Colon (tissue), 2 donors: ENCODE data around the gene TM2D3.

ENCODE experiments used
- FAIRE-seq: peaks from 2 replicates; lab custom pipeline; 2012; peaks lifted over from hg19 to GRCh38; lab: Jason Lieb, UNC
- donor health status: control.
- donor health status: control.

Gene TM2D3

DNA sequence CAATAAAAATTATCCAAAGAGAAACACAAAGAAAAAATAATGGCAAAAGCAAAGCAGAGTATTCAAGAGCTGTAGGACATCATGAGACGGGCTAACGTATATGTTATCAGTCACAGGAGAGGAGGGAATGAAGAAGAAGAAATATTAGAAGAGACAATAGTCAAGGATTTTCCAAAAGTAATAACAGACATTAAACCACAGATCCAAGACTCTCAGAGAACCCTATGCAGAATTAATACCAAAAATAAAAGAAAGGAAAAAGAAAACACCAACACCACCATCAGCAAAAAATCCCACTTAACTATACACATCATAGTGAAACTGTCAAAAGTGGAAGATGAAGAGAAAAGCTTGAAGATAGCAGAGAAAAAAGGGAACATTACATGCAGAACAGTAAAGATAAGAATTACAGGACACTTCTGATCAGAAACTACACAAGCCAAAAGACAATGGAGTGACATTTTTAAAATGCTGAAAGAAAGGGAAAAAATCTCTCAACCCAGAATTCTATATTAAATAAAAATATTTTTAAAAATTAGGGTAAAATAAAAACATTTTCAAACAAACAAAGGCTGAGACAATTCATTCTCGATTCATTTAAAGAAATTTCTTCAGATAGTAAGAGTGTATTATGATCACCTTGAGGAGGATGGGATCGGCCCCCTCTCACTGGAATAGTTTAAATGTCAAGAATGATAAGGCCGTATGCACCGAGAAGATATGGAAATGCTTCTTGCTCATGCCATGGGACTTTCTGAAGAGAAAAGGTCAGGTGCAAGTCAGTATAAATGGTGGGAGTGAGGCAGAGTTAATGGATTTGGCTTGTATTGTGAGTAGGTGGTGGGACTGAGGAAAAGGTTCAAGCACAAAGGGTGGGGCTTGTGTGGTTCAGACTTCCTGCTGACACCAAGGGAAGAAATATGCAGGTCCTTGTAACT, 28.5 kb downstream of the TM2D3 start:
- FAIRE-seq: no peak

DNA sequence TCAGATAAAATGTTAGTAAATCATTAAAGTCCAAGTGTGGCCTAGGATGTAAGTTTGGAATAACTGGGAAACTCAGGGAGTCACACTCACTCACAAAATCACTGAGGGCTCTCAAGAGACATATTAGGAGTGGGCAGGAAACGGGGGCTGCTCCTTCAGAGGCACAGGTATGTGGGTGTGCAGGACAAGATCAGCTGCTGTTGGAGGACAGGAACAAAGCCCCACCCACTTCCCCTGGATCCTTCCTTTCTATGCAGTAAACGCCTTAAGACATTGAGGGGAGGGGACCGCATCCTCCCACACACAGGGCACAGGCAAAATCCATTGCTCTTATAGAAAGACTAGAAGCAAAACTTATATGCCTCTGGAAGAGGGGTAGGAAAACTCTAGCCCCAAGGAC, 30.2 kb downstream of the TM2D3 start:
- no peak for FAIRE-seq

DNA sequence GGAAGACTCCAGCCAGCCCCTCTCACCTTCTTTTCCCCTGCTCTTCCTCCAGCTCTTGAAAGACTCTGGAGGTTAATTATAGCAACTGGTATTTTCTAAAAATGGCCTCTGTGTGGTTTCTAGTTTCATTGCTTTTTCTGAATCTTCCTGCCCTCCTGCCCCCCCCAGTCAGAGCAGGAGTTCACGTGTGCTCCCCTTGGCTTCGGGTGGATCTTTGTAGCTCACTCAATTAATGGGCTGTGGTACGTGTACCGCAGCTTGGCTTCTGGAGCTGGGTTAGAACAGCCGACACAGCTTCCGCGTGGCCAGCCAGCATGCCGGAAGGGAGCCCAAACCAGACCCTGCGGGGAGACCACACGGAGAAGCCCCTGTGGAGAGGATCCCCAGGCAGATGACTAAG, 31.5 kb downstream of the TM2D3 start:
- no peak for FAIRE-seq

DNA sequence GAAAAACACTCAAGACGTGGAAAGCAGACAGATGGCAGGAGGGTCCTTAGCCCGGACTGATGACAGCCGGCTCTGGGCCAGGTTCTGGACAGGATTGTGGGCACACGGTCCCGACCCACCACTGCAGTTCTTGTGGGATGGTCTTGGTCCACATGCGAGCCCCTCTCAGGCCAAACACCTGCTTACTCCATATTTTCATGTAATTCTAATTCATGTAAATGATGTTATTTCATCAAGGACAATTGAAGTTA, 32.6 kb downstream of the TM2D3 start:
- FAIRE-seq: no peak

DNA sequence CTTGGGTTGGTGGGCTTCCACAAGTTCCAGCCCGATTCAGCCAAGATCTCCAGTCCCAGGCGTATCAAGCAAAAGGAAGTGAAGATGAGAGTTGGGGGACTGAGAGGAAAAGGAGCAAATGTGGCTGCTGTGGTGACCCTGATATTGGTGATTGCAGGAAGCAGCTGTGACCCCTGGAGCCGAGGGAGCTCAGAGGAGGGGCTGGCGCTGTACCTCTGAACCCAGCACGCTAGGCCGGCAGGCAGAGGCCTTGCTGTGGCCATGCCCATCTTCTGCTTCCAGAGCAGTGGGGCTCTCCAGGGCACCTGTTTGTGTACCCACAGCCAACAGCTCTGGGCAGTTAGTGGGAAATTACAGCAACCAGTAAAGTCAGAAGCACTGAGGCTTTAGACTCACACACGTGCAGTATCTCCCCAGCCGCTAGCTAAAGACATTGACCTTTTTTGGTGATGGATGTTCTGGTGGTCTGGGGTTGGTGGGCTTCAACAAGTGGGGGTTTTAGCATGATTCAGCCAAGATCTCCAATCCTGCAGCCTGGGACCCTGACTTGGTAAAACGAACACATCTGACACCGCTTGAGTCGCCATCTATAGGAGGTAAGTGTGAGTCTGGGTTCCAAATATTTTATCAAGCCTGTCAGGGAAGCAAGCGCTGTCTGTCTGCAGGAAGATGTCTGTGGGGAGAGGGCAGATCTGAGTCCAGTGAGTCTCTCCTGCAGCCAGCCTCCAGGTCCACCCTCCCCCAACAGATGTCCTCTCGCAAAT, 33.1 kb downstream of the TM2D3 start:
- no peak for FAIRE-seq

DNA sequence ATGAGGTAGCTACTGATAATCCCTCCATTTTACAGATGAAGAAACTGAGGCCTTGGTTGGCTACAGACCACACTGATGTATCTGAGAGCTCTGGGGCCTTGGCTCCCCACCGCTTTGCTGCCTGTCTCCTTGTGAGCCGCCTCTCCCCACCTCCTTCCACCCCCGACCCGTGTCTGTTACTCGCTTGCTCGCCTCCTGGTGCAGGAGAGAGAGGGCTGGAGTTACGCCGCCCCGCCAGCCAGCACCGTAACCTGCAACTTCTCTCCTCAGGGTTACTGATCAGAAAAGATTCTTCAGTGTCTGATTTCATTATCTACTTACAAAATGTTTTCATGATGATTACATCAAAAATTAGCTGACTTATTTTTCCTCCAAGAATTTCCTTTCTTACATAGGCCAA, 34.1 kb downstream of the TM2D3 start:
- FAIRE-seq: no peak

DNA sequence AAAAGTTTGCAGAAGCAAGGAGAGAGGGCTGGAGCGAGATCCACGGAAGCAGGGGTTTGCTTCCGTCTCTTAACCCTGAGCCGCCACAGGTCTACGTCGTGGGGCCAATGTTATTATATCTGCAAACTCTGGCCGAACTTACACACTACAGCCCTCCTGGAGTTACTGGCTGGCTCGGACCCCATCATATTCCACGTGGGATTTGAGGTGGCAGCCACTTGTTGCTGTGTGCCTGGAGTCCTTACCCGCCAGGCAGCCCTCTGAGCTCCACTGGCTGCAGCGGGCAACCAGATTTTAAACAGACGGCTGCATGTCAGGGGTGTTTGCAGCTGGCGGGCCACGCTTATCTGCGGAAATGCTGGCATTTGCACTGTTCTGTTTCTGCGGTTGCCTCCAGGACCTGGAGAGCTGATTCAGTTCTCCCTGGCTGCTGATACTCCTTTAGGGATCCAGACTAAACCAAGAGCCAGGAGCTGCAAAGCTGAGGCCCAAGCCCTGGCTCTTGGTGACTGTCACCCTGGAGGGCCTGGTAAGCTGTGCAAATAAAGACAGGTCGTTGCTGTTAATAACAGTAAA, 34.7 kb downstream of the TM2D3 start:
- no peak for FAIRE-seq

DNA sequence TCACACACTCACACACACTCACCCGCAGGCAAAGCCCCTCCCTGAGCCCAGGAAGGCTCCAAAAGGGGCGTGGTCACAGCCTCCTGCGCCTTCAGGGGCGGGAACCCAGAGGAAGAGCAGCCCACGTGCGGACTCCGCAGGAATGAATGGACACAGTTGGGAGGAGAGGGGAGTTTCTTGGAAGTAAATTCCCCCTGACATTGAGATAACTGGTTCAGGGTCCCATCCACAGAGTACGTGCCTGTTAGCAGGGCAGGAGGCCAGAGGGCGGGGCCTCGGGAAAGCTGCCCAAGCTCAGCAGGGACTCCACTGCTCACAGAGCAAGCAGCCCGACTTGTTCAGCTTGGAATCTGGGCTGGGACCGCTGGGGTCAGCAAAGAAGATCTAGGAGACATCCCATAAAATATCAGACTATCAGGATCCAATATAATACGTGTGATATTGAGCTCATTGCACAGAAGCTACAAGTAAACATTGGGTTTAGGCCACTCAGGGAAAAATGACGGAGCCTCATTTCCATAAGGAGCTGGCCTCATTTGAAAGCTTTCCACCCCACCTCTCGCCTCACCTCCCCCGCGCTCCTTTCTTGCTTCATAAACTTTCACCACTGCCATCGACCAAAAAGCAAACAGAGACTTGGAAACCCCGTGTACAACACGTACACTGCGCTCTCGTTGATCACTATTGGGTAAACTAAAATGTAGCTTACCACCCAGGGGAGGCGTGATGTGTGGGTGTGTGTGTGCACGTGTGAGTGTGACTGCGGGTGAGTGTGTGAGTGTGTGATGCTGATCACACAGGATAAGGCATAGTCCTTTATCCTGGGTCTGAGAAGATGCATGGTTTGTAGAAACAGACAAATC, 36.0 kb downstream of the TM2D3 start:
- FAIRE-seq: no peak

DNA sequence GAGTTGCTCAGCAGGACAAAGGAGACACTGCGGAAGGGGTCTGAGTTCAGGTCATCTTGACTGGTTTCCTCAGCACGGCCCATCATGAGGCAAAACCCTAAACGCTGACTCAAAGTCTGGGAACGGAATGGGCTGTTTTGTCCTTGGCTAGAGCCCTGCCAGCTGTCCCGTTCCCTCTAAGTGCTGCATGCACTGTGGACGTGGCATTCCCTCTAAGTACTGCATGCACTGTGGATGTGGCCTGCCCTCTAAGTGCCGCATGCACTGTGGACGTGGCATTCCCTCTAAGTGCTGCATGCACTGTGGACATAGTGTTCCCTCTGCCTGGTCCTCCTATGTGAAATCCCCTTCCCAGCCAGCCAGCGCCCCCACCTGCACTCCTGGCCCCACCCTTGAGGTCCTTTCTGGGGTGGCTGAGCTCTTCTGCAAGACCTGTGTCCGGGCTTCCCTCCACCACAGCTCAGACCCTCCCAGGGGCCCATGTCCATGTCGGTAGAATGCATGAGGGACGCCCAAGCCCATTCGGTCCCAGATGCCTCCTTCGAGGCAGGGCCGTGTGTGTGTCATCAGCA, 36.7 kb downstream of the TM2D3 start:
- FAIRE-seq: no peak

DNA sequence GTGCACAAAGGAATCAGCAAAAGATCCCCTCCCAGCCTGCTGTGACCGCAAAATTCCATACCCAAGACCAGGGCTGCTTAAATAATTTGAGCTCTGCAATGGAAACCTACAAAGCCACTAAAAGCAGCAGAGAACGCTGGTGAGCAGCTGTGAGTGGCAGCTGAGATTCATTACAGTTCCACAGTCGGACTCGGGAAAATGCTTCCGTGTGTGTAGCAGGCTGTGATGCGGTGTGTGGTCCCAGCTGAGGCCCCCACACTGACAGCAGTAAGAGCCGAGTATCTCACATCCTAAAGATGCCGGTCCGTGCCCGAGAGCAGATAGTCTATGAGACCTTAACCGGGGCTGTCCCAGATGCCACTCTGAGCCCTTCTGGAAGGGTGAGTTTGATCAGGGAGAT, 37.4 kb downstream of the TM2D3 start:
- no peak for FAIRE-seq

DNA sequence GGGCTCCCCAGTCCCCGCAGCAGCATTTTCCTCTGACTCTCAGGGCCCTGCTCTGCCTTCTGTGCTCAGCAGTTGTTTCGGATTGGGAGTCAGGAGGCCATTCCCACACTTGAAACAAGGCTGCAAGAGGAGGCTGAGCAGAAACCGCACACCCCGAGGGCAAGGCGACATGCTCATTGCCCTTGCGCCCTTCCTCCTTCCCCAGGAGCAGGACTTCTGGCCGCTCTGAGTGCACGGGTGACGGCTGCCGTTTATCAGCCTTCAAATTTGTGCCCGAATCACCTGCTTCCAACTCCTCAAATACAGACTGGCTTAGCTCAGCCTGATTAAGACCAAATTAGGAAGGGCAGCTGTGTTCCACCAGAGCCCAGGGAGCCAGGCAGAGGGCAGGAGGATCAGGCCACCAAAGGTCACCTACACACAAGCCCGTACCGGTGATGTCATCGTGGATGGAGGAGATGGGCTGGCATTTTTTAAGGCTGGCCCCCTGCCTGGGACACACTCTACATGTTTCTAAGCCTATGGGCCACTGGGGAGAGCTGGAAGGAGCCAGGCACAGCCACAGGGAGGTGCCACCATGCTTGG, 38.1 kb downstream of the TM2D3 start:
- no peak for FAIRE-seq

DNA sequence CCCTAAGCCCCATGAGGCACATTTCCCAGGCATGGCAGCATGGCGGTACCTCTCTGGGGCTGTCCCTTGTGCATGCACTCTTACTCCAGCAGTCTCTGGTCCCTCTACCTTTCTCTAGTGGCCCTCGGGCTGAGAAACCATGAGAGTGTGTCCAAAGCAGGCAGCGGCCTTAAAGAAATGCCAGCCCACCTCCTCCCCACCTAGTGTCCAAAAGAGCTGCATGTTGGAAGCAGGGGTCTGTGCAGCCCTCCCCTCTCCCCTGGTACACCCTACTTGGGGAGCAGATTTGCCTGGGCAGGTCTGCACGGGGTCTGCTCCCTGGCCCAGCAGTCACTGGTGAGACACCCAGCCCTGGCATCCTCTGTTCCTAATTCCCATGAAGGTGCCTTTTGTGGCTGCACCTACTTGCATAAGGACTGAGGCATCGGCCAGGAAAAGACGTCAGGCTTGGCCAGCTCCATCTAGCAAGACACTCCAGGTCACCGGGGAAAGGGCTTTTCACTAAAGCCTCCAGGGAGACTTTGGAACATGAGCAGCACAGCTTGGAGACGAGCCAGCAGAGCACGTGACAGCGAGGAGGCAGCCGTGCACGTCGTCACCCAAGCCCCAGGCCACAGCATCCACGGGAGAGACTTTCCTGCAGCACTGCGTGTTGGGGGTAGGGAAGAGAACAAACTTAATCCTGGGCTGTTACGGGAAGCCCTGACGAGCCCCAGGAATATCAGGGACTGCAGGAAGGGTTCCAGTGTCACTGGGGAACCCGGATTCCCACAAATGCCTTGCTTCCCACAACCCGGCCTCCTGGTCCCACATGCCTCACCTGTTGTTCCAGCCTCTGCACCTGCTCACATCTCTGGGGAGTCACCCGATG, 38.8 kb downstream of the TM2D3 start:
- FAIRE-seq: no peak

DNA sequence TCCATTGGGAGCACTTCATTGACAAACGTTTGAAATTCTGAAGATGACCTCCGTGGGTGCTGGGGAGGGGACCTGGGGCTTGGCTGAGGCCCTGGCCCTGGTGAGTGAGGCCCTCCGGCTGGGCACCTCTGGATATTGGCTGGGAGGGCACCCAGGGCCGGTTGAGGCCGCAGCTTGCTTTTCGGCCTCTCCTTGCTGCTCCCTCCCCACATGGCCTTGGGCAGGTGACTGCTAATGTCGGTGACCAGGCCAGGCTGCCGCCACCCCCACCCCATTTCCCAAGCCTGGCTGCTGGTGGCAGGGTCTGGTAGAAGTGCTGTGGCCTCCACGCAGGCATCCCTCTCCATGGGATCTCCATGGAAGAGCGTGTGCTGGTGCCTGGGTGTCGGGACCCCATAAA, 39.5 kb downstream of the TM2D3 start:
- no peak for FAIRE-seq

DNA sequence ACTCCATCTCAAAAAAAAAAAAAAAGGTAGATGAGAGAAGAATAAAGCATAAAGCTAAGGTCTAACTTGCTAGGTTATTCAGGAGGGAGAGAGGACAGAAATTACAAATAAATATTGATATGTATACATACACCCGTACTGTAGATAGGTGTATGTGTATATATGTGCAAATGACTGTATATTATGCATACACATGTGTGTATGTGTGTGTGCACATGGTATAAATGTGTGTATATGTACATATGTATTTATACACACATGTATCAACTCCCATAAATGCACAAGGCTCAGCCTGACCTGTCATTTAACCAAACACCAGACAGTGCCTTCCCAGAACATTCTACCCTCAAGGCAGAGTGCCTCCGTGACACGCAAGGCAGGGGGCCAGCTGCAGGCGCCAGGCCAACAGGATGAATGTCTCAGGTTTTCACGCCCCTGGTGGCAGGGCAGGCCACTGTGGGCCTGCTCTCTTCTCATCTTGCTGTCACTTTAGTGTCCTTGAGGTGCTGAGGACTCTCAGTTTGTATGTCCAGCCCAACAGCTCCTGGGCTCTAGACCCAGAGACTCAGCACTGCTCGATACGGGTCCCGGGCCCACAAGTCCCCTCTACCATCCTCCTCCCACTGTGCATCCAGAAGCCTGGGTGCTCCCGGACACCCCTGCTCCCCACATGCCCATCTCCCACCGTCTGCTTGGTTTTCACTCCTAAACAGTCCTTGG, 40.4 kb downstream of the TM2D3 start:
- no peak for FAIRE-seq

DNA sequence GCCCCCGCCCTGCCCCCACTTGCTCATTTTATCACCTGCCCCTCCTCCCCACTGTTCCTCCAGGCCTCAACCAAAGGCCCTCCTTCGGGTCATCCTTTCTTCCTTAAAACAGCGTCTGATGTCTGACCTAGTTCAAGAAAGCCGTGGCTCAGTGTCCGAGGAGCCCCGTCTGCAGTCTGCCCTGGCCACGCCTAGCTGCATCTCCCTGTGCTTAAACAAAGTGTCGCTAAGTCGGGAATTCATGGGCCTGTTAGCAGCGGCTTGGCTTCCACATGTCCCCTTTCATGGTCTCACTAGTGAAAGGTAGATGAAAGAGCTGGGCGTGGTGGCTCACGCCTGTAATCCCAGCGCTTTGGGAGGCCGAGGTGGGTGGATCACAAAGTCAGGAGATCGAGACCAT, 41.2 kb downstream of the TM2D3 start:
- no peak for FAIRE-seq

DNA sequence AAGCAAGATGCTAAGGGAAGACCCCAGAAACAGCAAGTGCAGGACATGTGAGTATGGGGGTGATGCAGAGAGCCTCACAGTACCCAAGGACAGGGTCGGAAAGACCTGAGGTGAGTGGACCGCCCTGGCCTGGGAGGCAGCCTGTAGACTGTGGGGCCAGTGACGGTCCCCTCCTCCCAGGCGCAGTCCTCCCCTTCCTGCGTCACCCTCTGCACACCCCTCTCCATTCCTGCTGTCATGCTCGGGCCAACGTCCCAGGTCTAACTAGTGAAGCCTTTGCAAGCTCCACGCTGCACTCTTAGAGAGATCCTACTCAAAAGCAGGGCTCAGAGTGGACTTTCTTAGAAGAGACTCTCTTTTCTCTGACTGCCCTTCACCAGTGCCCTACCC, 41.6 kb downstream of the TM2D3 start:
- FAIRE-seq: no peak

DNA sequence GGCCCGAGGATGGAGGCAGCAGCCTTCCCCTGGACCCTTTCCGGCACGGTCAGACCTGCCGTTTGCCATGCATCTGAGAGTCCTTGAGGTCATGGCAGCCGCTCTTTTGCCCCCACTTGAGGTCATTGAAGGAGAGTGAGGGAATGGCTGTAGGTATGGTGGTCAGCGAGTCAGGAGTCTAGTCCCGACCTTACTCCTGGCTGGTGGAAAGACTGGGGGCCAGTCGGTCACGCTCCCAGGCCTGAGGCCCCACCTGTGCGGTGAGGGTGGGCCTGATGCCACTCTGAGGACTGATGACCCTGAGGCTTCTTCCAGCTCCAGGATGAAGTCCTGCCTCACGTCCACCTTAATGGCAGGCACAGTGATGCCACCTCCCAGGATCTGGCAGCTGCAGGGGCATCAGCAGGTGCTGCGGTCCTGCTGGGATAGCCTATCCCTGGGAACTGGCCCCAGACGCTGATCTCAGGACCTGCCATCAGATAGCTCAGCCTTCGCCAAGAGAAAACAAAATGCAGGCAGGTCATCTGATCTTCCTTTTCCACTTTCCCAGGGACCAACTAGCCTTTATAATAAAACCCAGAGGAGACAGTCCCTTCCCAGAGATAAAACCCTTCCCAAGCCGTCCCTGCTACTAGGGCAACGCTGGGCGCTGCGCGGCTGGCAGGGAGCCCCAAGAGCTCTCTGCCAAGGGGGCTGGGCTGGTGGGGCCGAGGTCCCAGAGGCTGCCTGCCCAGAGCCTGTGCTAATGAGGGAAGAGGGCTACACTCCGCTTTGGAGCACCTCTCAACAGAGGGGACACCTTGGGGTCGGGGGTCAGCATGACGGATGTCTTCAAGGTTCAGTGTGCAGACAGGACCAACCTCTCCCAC, 42.2 kb downstream of the TM2D3 start:
- FAIRE-seq: no peak

DNA sequence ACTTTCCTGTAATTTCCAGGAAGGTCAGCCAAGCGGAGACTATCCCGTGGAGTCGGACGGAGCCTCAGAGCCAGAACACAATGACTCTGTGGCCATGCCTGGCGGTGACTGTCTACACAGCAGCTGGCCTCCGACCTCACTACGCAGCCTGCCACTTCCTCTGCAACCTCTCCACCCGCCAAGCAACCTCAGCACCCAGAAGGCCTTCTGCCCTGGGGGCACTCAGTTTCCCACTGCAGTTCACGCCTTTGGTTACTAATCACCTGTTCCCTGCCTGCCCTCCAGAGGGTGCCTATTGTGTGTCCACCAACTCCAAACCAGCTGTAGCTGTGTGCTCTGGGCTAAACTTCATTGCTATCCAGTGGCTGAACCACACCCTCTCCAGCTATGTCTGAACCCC, 44.0 kb downstream of the TM2D3 start:
- no peak for FAIRE-seq

DNA sequence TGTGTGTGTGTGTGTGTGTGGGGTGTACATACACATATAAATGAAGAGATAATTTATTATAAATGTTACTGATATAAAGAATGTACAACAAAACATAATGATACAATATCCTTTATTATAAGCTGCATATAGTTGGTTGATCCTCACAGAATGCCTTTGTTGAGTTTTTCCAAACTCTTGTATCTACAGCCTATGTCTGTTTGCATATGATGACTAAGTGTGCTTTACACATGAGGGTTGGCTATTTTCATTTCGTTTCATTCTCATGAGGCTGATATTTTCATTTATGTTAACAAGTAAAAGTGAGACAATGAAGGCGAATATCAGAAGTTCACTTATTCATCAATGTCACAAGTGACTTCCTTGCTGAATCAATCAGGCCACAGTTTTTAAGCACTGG, 45.1 kb downstream of the TM2D3 start:
- FAIRE-seq: no peak
